Caco-2 (cell line): ENCODE results near the gene IGF2. TPM values are rescaled to one million over a fixed set of nuclear protein-coding genes. Genes with fewer than 3 reads are reported as not detected.
A peak's percentile ranks its signal among the peaks of the same experiment; 100 is the strongest.

Source experiments
- BruUV-seq: library from RNA; stranded (reverse); fragments of 400-500 nt; replicated peaks from 2 replicates; lab custom pipeline; 2021; lab: Mats Ljungman, UMichigan
- CTCF ChIA-PET: fragments of 300-600 bp; sonication (Branson Sonifier 250); formaldehyde crosslinking; loops from one replicate; lab custom pipeline; 2022; ENCODE audit warnings: antibody characterized with exemption; lab: Charles Lee
- POLR2A ChIA-PET: fragments of 300-600 bp; sonication (Branson Sonifier 250); formaldehyde crosslinking; loops from one replicate; lab custom pipeline; 2022; ENCODE audit warnings: antibody characterized with exemption; lab: Charles Lee
- DNase-seq, 2 experiments: peaks; one replicate each; pipeline versions ENCODE4 v3.0.0 to v3.0.0-alpha.2; 2020 to 2022
- H3K27me3 ChIP-seq: replicated peaks from 2 replicates; pipeline ENCODE4 v1.6.0; 2011; ENCODE audit warnings: low read length; ENCODE audit not compliant: control insufficient read depth, insufficient read depth
- H3K36me3 ChIP-seq: 2 replicates; pipeline ENCODE4 v1.5.1; 2011; ENCODE audit warnings: low read length; ENCODE audit not compliant: control insufficient read depth, insufficient read depth
- H3K4me1 ChIP-seq: fragments of 250-450 bp; sonication (Bioruptor Pico); 2 replicates; pipeline ENCODE4 v1.5.1; 2020; ENCODE audit warnings: mild to moderate bottlenecking
- H3K4me3 ChIP-seq: 2 replicates; pipeline ENCODE4 v1.5.1; 2011; ENCODE audit warnings: low read depth, mild to moderate bottlenecking, control low read depth, low read length
- H3K9me3 ChIP-seq: fragments of 250-450 bp; sonication (Bioruptor Pico); 2 replicates; pipeline ENCODE4 v1.5.1; 2020; ENCODE audit warnings: mild to moderate bottlenecking, moderate library complexity
- H3K27ac Mint-ChIP-seq: one replicate; pipeline ENCODE4 v1.8.0; 2022; ENCODE audit warnings: mixed read lengths; ENCODE audit not compliant: unreplicated experiment
- H3K27me3 Mint-ChIP-seq: one replicate; pipeline ENCODE4 v1.8.0; 2022; ENCODE audit warnings: mixed read lengths; ENCODE audit not compliant: insufficient read depth, unreplicated experiment
- H3K36me3 Mint-ChIP-seq: one replicate; pipeline ENCODE4 v1.8.0; 2022; ENCODE audit warnings: mild to moderate bottlenecking, mixed read lengths; ENCODE audit not compliant: insufficient read depth, unreplicated experiment
- H3K4me1 Mint-ChIP-seq: one replicate; pipeline ENCODE4 v1.8.0; 2022; ENCODE audit warnings: low read depth, mixed read lengths; ENCODE audit not compliant: unreplicated experiment
- H3K4me3 Mint-ChIP-seq: one replicate; pipeline ENCODE4 v1.8.0; 2022; ENCODE audit warnings: mild to moderate bottlenecking, moderate library complexity, mixed read lengths; ENCODE audit not compliant: unreplicated experiment
- H3K9me3 Mint-ChIP-seq: one replicate; pipeline ENCODE4 v1.8.0; 2022; ENCODE audit warnings: mixed read lengths; ENCODE audit not compliant: unreplicated experiment
- CTCF ChIP-seq, 2 experiments: fragments of 200-600 bp in 1 of 2; IDR thresholded peaks; 1 replicate in 1 of 2; 2 replicates in 1 of 2; pipeline versions ENCODE4 v1.5.1 to v1.8.0; 2011 to 2022; ENCODE audit warnings: antibody characterized with exemption in 1 of 2, control low read depth in 1 of 2, inconsistent platforms in 1 of 2, low read depth in 1 of 2, low read length in 1 of 2, mild to moderate bottlenecking in 1 of 2, moderate library complexity in 1 of 2; ENCODE audit not compliant: insufficient read depth in 1 of 2, severe bottlenecking in 1 of 2, unreplicated experiment in 1 of 2
- intact Hi-C: fragments of 100-400 bp; cut with micrococcal nuclease; formaldehyde crosslinking; loops from one replicate; pipeline ENCODE4 v1.10.0; 2022; ENCODE audit not compliant: unreplicated experiment
- total RNA-seq: library from RNA; stranded (reverse); gene quantifications from 2 replicates; pipeline ENCODE4 v1.2.3, GENCODE V29; 2022

Gene IGF2
- total RNA-seq, 1 experiment from 2014 or later = 1,397 TPM

GRCh38 chr11:2143477-2143798, 4.2 kb upstream of the IGF2 start:
- ChIA-PET POLR2A (no interaction called here), CTCF (interaction anchor here (0.6 to 11.5 kb wide), 17 partner anchors 8 to 267 kb away, joined by 3 to 157 read pairs (median 3); no protein-coding TSS in a partner anchor)
- Mint-ChIP-seq H3K36me3 (peaks cover 7% of the 10 kb centered on the region), H3K27ac (no peak overlapping the region), H3K4me3 (peak overlapping the region; percentile 59), H3K27me3 (peaks cover 27% of the 10 kb centered on the region), H3K9me3 (no peaks in the 10 kb centered on the region), H3K4me1 (peaks cover 9% of the 10 kb centered on the region)
- intact Hi-C loops = loop anchor here (2.0 kb wide), 1 partner anchor 59 kb away; no protein-coding TSS in a partner anchor
- H3K27me3 ChIP-seq = peaks cover 2% of the 10 kb centered on the region
- no peak for TF ChIP-seq CTCF (IDR thresholded peaks at IDR 0.05; ENCODE audit: insufficient read depth in 1 of 2, low read depth in 1 of 2, low read length in 1 of 2, severe bottlenecking in 1 of 2, unreplicated experiment in 1 of 2)
- no peak overlapping the region for H3K4me3 ChIP-seq
- no peaks in the 10 kb centered on the region for H3K36me3 ChIP-seq
- H3K9me3 ChIP-seq = no peaks in the 10 kb centered on the region
- peaks cover 10% of the 10 kb centered on the region for H3K4me1 ChIP-seq
- DNase-seq = no peak
- BruUV-seq = no TSS peak

GRCh38 chr11:2142762-2143202, 3.6 kb upstream of the IGF2 start:
- CTCF ChIA-PET = interaction anchor here (1.0 to 11.5 kb wide), 8 partner anchors 8 to 490 kb away, joined by 3 to 157 read pairs (median 3); no protein-coding TSS in a partner anchor
- H3K4me3 ChIP-seq = no peak overlapping the region
- BruUV-seq = no TSS peak
- Mint-ChIP-seq H3K4me3 (peak overlapping the region; percentile 52), H3K27ac (peak overlapping the region; percentile 24), H3K27me3 (peaks cover 30% of the 10 kb centered on the region), H3K4me1 (peaks cover 9% of the 10 kb centered on the region), H3K36me3 (peaks cover 13% of the 10 kb centered on the region), H3K9me3 (no peaks in the 10 kb centered on the region)
- no peaks in the 10 kb centered on the region for H3K36me3 ChIP-seq
- H3K9me3 ChIP-seq = no peaks in the 10 kb centered on the region
- H3K27me3 ChIP-seq = peaks cover 2% of the 10 kb centered on the region
- intact Hi-C loops = loop anchor here (2.0 kb wide), 1 partner anchor 60 kb away; no protein-coding TSS in a partner anchor
- TF ChIP-seq CTCF (IDR thresholded peaks at IDR 0.05; ENCODE audit: insufficient read depth in 1 of 2, low read depth in 1 of 2, low read length in 1 of 2, severe bottlenecking in 1 of 2, unreplicated experiment in 1 of 2) = no peak
- POLR2A ChIA-PET = no interaction called here
- peaks cover 10% of the 10 kb centered on the region for H3K4me1 ChIP-seq
- DNase-seq = no peak

GRCh38 chr11:2142300-2142759, 3.1 kb upstream of the IGF2 start:
- H3K4me1 Mint-ChIP-seq = peaks cover 9% of the 10 kb centered on the region
- Histone ChIP-seq H3K9me3 (no peaks in the 10 kb centered on the region), H3K4me1 (peaks cover 10% of the 10 kb centered on the region), H3K4me3 (no peak overlapping the region), H3K27me3 (peaks cover 2% of the 10 kb centered on the region), H3K36me3 (no peaks in the 10 kb centered on the region)
- H3K36me3 Mint-ChIP-seq = peaks cover 16% of the 10 kb centered on the region
- ChIA-PET POLR2A (no interaction called here), CTCF (interaction anchor here (1.0 to 11.5 kb wide), 4 partner anchors 9 to 490 kb away, joined by 3 to 157 read pairs (median 6); no protein-coding TSS in a partner anchor)
- H3K27ac Mint-ChIP-seq = peak overlapping the region; percentile 24
- peaks cover 30% of the 10 kb centered on the region for H3K27me3 Mint-ChIP-seq
- DNase-seq = no peak
- H3K4me3 Mint-ChIP-seq = peak overlapping the region; percentile 52
- no TSS peak for BruUV-seq
- H3K9me3 Mint-ChIP-seq = no peaks in the 10 kb centered on the region
- no peak for TF ChIP-seq CTCF (IDR thresholded peaks at IDR 0.05; ENCODE audit: insufficient read depth in 1 of 2, low read depth in 1 of 2, low read length in 1 of 2, severe bottlenecking in 1 of 2, unreplicated experiment in 1 of 2)
- intact Hi-C loops = loop anchor here (2.0 kb wide), 1 partner anchor 60 kb away; no protein-coding TSS in a partner anchor
